ENCODE data around the gene ADCY4. TPM values are rescaled to one million over a fixed set of nuclear protein-coding genes. Genes with fewer than 3 reads are reported as not detected.
A peak's percentile ranks its signal among the peaks of the same experiment; 100 is the strongest.

The ADCY4 gene
- total RNA-seq, 1 experiment from 2014 or later, result 0.86 TPM

DNA sequence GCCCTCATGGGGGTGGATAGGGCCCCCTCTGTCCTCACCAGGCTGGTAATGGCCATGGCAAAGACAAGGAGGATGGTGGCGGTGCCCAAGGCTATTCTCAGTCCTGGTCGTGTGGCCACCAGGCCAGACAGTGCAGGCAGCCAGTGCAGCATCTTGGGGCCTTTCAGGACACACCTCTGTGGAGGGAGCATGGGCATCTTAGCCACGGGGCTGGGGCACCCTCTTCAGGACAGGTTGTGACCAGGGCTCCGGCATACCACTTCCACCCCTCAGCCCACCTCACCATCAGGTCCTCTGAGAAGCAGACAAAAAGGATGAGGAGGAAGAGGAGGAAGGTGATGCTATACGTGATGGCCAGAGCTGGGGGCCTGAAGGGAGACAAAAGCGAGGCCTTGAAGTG, 10.8 kb downstream of the ADCY4 start:
- Histone ChIP-seq H3K36me3 (ENCODE audit: control insufficient read depth in 1 of 2, insufficient read depth in 2 of 2, low read length in 2 of 2) (no peaks in the 10 kb centered on the region), H3K4me1 (ENCODE audit: control insufficient read depth in 1 of 2, insufficient read depth in 2 of 2, low read length in 2 of 2) (no peaks in the 10 kb centered on the region), H3K27me3 (ENCODE audit: insufficient read depth, low read length) (0 out of 2 replicates have a peak, but pooled peaks cover 4% of the 10 kb centered on the region), H4K20me1 (ENCODE audit: insufficient read depth) (no peaks in the 10 kb centered on the region), H3K9me3 (ENCODE audit: control insufficient read depth in 1 of 2, insufficient read depth in 1 of 2, low read depth in 1 of 2, low read length in 2 of 2) (no peaks in the 10 kb centered on the region), H3K79me2 (ENCODE audit: insufficient read depth, low read length) (no peaks in the 10 kb centered on the region), H3K4me2 (ENCODE audit: low read length) (no peak overlapping the region), H3K4me3 (replicated peaks in 1 of 2; ENCODE audit: low read depth in 1 of 2, low read length in 2 of 2) (no peak overlapping the region), H2AFZ (ENCODE audit: low read depth, low read length, poor library complexity, severe bottlenecking) (no peak overlapping the region), H3K9me2 (ENCODE audit: insufficient read depth) (no peaks in the 10 kb centered on the region), H3K27ac (ENCODE audit: low read depth, low read length) (no peak overlapping the region), H3K9ac (ENCODE audit: low read length) (no peak overlapping the region)
- TF ChIP-seq FOSL1 (IDR thresholded peaks at IDR 0.05; ENCODE audit: low read depth) (no peak), SIN3A (IDR thresholded peaks at IDR 0.05; ENCODE audit: low read depth) (no peak), YY1 (IDR thresholded peaks at IDR 0.05; ENCODE audit: extremely low read depth, insufficient replicate concordance, low read depth, low read length) (no peak), JUND (IDR thresholded peaks at IDR 0.05) (no peak), EZH2 (IDR thresholded peaks at IDR 0.05) (no peak), TCF7L2 (IDR thresholded peaks at IDR 0.05; ENCODE audit: borderline replicate concordance, extremely low read depth, insufficient read depth, insufficient read length) (no peak), CEBPB (IDR thresholded peaks at IDR 0.05; ENCODE audit: low read depth) (no peak), ELF1 (IDR thresholded peaks at IDR 0.05; ENCODE audit: borderline replicate concordance, low read depth) (no peak), CTCF (IDR thresholded peaks at IDR 0.05 in 2 of 3, conservative IDR thresholded peaks at IDR 0.05 in 1 of 3; ENCODE audit: borderline replicate concordance in 1 of 3, insufficient read depth in 1 of 3, low read depth in 2 of 3, low read length in 2 of 3) (no peak), RAD21 (IDR thresholded peaks at IDR 0.05; ENCODE audit: low read depth) (no peak), ZFX (IDR thresholded peaks at IDR 0.05) (no peak), CBX3 (IDR thresholded peaks at IDR 0.05; ENCODE audit: low read depth) (no peak)
- TF ChIP-seq, protein P1, sequence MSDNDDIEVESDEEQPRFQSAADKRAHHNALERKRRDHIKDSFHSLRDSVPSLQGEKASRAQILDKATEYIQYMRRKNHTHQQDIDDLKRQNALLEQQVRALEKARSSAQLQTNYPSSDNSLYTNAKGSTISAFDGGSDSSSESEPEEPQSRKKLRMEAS (IDR thresholded peaks at IDR 0.05), result no peak
- ChIA-PET CTCF (interaction anchor here (4.3 kb wide), 1 partner anchor 108 kb away, joined by 28 read pairs; no protein-coding TSS in a partner anchor), POLR2A (no interaction called here), RAD21 (ENCODE audit: low non-redundant PET in 1 of 2, low total read pairs in 2 of 2, uncharacterized antibody in 2 of 2, unreplicated experiment in 2 of 2) (no interaction called here)
- intact Hi-C loops (cut with micrococcal nuclease), result no loop called here
- DNase-seq (ENCODE audit: low read depth, low spot score) (no peak), ATAC-seq (peak; percentile 43)
- no TSS peak for BruUV-seq (replicated peaks)
